B cell (primary cell): ENCODE results near the gene SNED1. TPM values are rescaled to one million over a fixed set of nuclear protein-coding genes. Genes with fewer than 3 reads are reported as not detected.

Experiments used
- ATAC-seq: fragments of 200-7000 bp; cut with Tn5 transposase; one replicate; pipeline ENCODE4 v1.10.0; 2021; ENCODE audit warnings: low read depth, mild to moderate bottlenecking, moderate number of reproducible peaks, moderate library complexity
- CTCF ChIA-PET: fragments of 350-600 bp; sonication (Branson Sonifier 250); formaldehyde crosslinking; loops from one replicate; lab custom pipeline; 2021; ENCODE audit warnings: antibody characterized with exemption, inconsistent platforms; lab: Charles Lee
- POLR2A ChIA-PET: fragments of 350-600 bp; sonication (Branson Sonifier 250); formaldehyde crosslinking; loops from one replicate; lab custom pipeline; 2021; ENCODE audit warnings: antibody characterized with exemption; lab: Charles Lee
- DNase-seq: peaks from one replicate; pipeline ENCODE4 v3.0.0; 2013
- H2AFZ ChIP-seq: 2 replicates; pipeline ENCODE4 v1.6.1; 2012; ENCODE audit warnings: mild to moderate bottlenecking, low read depth, low read length; ENCODE audit not compliant: insufficient read depth, poor library complexity, severe bottlenecking
- H3K27ac ChIP-seq, 2 donors: 1 replicate in 1 of 2; 2 replicates in 1 of 2; pipeline ENCODE4 v1.5.1; 2012 to 2013; ENCODE audit warnings: low read length in 2 of 2, mild to moderate bottlenecking in 2 of 2, moderate library complexity in 1 of 2
- H3K27me3 ChIP-seq, 4 experiments: fragments of 200-600 bp in 1 of 4; sonication (generic) in 1 of 4; replicated peaks in 1 of 4; 1 replicate in 2 of 4; 2 replicates in 2 of 4; pipeline versions ENCODE4 v1.6.1 to v1.7.0; 2013 to 2016; ENCODE audit warnings: low read length in 3 of 4, mild to moderate bottlenecking in 2 of 4, mixed read lengths in 1 of 4, moderate library complexity in 1 of 4; ENCODE audit not compliant: insufficient read depth in 4 of 4, control insufficient read depth in 3 of 4; ENCODE audit errors: control extremely low read depth in 1 of 4
- H3K36me3 ChIP-seq, 2 experiments: replicated peaks in 1 of 2; 1 replicate in 1 of 2; 2 replicates in 1 of 2; pipeline versions ENCODE4 v1.6.1 to v1.7.1; 2013; ENCODE audit warnings: low read length in 1 of 2; ENCODE audit not compliant: insufficient read depth in 2 of 2, control insufficient read depth in 1 of 2; ENCODE audit errors: control extremely low read depth in 1 of 2, extremely low read depth in 1 of 2
- H3K4me1 ChIP-seq, 2 donors: fragments of 200-600 bp in 1 of 2; sonication (generic) in 1 of 2; 1 replicate in 1 of 2; 2 replicates in 1 of 2; pipeline versions ENCODE4 v1.5.1 to v1.6.1; 2013 to 2017; ENCODE audit warnings: low read length in 2 of 2; ENCODE audit not compliant: control insufficient read depth in 2 of 2, insufficient read depth in 2 of 2
- H3K4me2 ChIP-seq: replicated peaks from 2 replicates; pipeline ENCODE3; 2012; ENCODE audit warnings: mild to moderate bottlenecking, low read depth, low read length; ENCODE audit not compliant: poor library complexity, severe bottlenecking
- H3K4me3 ChIP-seq, 5 experiments: fragments of 200-600 bp in 1 of 5; sonication (generic) in 1 of 5; 1 replicate in 3 of 5; 2 replicates in 2 of 5; pipeline versions ENCODE4 v1.5.1 to v1.7.0; 2011 to 2016; ENCODE audit warnings: low read length in 4 of 5, mild to moderate bottlenecking in 4 of 5, low read depth in 2 of 5, control low read depth in 1 of 5, moderate library complexity in 1 of 5; ENCODE audit not compliant: insufficient read depth in 1 of 5; ENCODE audit errors: control extremely low read depth in 1 of 5, extremely low read depth in 1 of 5
- H3K79me2 ChIP-seq: fragments of 200-600 bp; sonication (generic); one replicate; pipeline ENCODE4 v1.6.0; 2016; ENCODE audit warnings: low read length; ENCODE audit not compliant: control insufficient read depth, insufficient read depth
- H3K9ac ChIP-seq: fragments of 200-600 bp; sonication (generic); 2 replicates; pipeline ENCODE4 v1.6.1; 2017; ENCODE audit warnings: mild to moderate bottlenecking, low read length, moderate library complexity
- H3K9me3 ChIP-seq, 3 donors: one replicate each; pipeline versions ENCODE4 v1.6.1 to v1.7.1; 2013; ENCODE audit warnings: low read length in 2 of 3; ENCODE audit not compliant: control insufficient read depth in 2 of 3, insufficient read depth in 1 of 3; ENCODE audit errors: control extremely low read depth in 1 of 3
- H4K20me1 ChIP-seq: 2 replicates; pipeline ENCODE4 v1.6.0; 2012; ENCODE audit warnings: mild to moderate bottlenecking, low read length; ENCODE audit not compliant: insufficient read depth, control insufficient read depth, poor library complexity, severe bottlenecking
- H3K27ac Mint-ChIP-seq: one replicate; pipeline ENCODE4 v1.8.0; 2021; ENCODE audit warnings: mixed read lengths
- H3K27me3 Mint-ChIP-seq: one replicate; pipeline ENCODE4 v1.8.0; 2021; ENCODE audit warnings: mixed read lengths
- H3K4me1 Mint-ChIP-seq: one replicate; pipeline ENCODE4 v1.8.0; 2021; ENCODE audit warnings: mixed read lengths
- H3K4me3 Mint-ChIP-seq: one replicate; pipeline ENCODE4 v1.8.0; 2021; ENCODE audit warnings: mixed read lengths
- H3K9me3 Mint-ChIP-seq: one replicate; pipeline ENCODE4 v1.8.0; 2022; ENCODE audit warnings: mixed read lengths; ENCODE audit not compliant: insufficient read depth
- CTCF ChIP-seq: fragments of 200-600 bp; IDR thresholded peaks from one replicate; pipeline ENCODE4 v1.8.0; 2022; ENCODE audit warnings: antibody characterized with exemption, mild to moderate bottlenecking
- EZH2 ChIP-seq: IDR thresholded peaks from 2 replicates; pipeline ENCODE4 v1.6.1; 2012; ENCODE audit warnings: borderline replicate concordance, low read depth, mild to moderate bottlenecking, moderate library complexity, low read length; ENCODE audit not compliant: insufficient read depth, poor library complexity, severe bottlenecking
- WGBS: methylation state at CpG from one replicate; pipeline ENCODE4 v1.1.5; 2013; ENCODE audit warnings: missing lambda C conversion rate; ENCODE audit not compliant: insufficient coverage; 5-methylcytosine and 5-hydroxymethylcytosine counted together
- intact Hi-C: fragments of 100-400 bp; cut with micrococcal nuclease; formaldehyde crosslinking; loops from one replicate; pipeline ENCODE4 v1.10.0; 2022
- polyA plus RNA-seq: library from polyadenylated mRNA; depleted of rRNA; stranded (reverse); fragments of >200 nt; gene quantifications from 2 replicates; pipeline ENCODE4 v1.2.3, GENCODE V29; 2012
- total RNA-seq, 2 donors: library from RNA; stranded (reverse); fragments of 120-200 nt in 1 of 2; gene quantifications; 1 replicate in 1 of 2; 2 replicates in 1 of 2; pipeline versions ENCODE4 v1.2.3 to v1.2.4, GENCODE V29; 2013 to 2022

The SNED1 gene
- total and polyA plus RNA-seq, 2 donors (not counting 1 experiment from before 2014, with no cell fraction given) = 25.5 to 336 TPM

GRCh38 chr2:241035818-241036396 lies 37.5 kb downstream of the SNED1 start:
- TF ChIP-seq EZH2 (no peak), CTCF (no peak)
- H2AFZ ChIP-seq = peak overlapping the region; percentile 78
- peak overlapping the region in 4 of 5 experiments; percentile 39 to 79 (median 65) for H3K4me3 ChIP-seq
- peaks cover 0 to 6% (median 0%) of the 10 kb centered on the region in 3 donors for H3K9me3 ChIP-seq
- H3K27ac ChIP-seq = peak overlapping the region; percentile 68 to 79
- no peaks in the 10 kb centered on the region for H3K27me3 ChIP-seq
- peaks cover 19% of the 10 kb centered on the region for H3K79me2 ChIP-seq
- Mint-ChIP-seq H3K4me3 (peak overlapping the region; percentile 92), H3K4me1 (peaks cover 56% of the 10 kb centered on the region), H3K27ac (peak overlapping the region; percentile 94), H3K27me3 (no peaks in the 10 kb centered on the region), H3K9me3 (no peaks in the 10 kb centered on the region)
- ATAC-seq = peak; percentile 44
- H3K9ac ChIP-seq = peak overlapping the region; percentile 92
- peaks cover 36 to 59% of the 10 kb centered on the region in 2 donors for H3K4me1 ChIP-seq
- DNase-seq = peak; percentile 87
- peaks cover 0 to 3% of the 10 kb centered on the region in 2 experiments for H3K36me3 ChIP-seq
- H3K4me2 ChIP-seq = peak overlapping the region; percentile 99
- POLR2A ChIA-PET = interaction anchor here (0.6 to 0.7 kb wide), 2 partner anchors 77 to 600 kb away, joined by 4 to 7 read pairs; no protein-coding TSS in a partner anchor
- intact Hi-C loops = loop anchor here (1.0 to 2.0 kb wide), 4 partner anchors 75 to 475 kb away; partner anchors contain the start of genes DUSP28, PPP1R7 and STK25
- CTCF ChIA-PET = interaction anchor here (1.0 kb wide), 1 partner anchor 22 kb away, joined by 3 read pairs; no protein-coding TSS in a partner anchor
- no peaks in the 10 kb centered on the region for H4K20me1 ChIP-seq
- WGBS = 17% methylated on average over 21 of the region's 39 CpGs
